Suppressor macrophage treated with lipopolysaccharide for 1 hour (primary cell): ENCODE results near the gene ECHDC1.
"Not testable (repeated sequence)": the region's sequence is repeated elsewhere in the genome, so short reads cannot be mapped to it uniquely, and the experiment has no call there.

ENCODE experiments used
- DNase-seq, 3 donors: peaks; one replicate each; pipeline ENCODE4 v3.0.0-alpha.2; 2020 to 2022

The ECHDC1 gene

DNA sequence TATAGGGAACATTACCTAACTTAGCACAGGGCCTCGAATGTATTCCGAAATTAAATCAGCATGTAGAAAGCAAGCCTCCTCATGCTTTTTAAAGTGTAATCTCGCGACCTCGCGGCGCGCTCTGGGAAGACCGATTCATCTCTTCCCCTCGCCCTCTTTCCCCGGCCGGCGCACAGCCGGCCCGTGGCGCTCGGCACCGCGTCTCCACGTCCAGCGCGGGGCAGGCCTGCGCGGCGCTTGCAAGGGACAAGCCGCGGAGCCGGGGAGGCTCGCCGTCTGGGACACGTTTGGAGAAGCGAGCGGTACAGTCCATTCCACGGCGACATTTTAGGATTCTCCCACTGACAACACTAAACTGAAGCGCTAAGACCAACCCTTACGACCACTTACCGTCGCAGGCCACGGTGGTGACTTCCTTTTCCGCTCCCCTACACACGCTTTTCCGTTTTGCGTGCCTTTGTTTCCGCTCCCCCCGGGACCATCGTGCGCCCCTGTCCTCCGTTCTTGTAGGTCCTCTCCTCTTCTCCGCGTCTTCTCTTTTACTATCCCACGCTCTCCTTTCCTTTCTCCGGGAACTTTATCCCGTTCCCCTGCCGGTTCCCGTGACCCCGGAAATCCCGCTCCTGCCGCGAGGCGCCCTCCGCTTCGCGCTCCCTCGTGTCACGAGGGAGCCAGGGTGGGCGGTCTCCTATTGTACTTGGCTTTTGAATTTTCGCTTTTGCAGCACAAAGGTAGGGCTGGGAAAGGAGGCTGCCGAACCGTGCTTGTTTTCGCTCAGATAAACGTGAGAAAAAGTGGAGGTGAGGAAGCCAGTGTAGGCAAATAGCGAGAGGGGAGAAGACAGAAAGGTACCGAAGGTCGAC lies at the start of gene ECHDC1:
ECHDC1 (minus strand) TSS at position 664 of the 863 bp plus-strand sequence. CDS start 12,581 bp downstream, outside the sequence.
- peak; percentile 68 to 85 (median 73) for DNase-seq

DNA sequence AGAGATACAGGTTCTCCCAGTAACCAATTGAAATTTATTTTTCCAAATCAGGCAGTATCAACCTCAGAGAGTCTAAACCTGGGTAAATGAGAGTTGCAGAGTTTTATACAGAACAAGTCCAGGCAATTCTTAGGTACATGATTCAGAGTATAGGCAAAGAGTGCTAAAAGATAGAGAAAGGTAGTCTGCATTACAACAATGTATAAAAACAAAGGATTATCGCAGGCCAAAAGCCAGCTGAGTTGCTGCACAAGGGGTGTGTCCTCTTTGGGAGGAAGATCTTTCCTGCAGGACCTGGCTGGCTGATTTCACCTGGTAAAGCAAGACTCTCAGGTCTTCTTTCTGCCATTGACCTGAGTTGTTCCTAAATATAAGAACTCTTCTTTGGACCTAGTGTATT lies 48.9 kb upstream of the ECHDC1 start:
- no peak for DNase-seq

- DNase-seq = no peak
Observed at GRCh38 chr6:127391094-127391953, 47.9 kb upstream of the ECHDC1 start.

DNA sequence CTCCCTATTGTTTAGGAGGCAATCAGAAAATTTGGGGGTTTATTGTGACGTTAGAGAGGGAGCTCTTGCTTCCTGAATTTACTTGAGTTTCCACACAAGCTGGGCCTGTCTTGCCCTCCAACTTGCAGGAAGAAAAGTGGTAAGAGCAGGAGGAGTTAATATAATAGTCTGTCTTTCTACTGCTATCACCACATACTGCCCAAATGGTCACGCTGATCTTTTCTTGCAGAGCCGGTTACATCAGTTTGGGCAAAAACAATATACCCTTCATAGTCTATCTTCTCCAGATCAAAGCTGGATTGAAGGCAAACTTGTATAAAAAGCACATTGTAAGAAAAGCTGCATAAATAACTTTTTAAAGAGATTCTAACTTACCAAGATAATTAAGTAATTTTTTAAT lies 46.3 kb upstream of the ECHDC1 start:
- DNase-seq = no peak

DNA sequence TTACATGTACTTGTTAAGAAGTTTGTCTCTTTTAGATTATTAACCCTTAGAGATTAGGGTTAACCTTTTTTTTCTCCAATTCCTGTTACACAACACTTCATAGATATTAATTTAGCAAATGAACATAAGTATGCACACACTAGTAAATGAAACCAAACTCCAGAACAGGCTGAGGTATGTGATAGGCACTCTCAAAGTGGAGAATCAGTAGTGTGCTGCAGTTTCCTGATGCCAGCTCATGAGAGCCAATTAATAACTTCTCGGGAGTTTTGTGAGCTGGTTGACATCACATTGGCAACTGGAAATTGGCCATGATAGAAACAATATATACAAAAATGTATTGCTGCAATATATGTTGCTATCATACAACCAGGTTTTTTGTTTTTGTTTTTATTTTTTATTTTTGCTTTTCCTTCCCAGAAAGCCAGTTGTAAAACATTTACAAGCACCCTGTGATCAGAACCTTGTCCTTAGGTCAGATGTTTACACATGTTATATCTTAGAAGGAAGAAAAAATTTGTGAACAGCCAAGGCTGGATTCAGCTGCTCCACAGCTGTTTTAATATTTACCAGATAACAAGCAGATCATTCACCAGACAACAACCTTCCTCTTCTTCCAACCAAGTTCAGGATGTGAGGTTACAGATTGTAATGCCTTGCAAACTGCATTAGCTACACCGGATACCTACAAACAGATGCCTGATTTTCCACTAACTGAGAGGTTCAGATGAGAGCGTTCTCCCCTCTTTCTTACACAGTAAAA lies 42.4 kb upstream of the ECHDC1 start:
- DNase-seq = no peak

DNA sequence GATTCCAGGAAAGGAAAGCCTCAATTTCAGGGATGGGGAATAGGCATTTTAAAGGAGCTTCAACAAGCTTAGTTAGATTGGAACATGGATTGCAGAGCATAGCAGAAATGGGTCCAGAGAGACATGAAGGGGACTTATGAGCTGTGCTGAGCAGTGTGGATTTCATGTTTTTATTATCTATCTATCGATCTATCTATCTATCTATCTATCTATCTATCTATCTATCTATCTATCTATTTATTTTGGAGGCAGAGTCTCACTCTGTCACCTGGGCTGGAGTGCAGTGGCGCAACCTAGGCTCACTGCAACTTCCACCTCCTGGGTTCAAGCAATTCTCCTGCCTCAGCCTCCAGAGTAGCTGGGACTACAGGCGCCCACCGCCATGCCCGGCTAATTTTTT lies 41.4 kb upstream of the ECHDC1 start:
- DNase-seq = not testable (repeated sequence)

GRCh38 chr6:127383988-127384387 lies 40.6 kb upstream of the ECHDC1 start:
- DNase-seq = no peak

DNA sequence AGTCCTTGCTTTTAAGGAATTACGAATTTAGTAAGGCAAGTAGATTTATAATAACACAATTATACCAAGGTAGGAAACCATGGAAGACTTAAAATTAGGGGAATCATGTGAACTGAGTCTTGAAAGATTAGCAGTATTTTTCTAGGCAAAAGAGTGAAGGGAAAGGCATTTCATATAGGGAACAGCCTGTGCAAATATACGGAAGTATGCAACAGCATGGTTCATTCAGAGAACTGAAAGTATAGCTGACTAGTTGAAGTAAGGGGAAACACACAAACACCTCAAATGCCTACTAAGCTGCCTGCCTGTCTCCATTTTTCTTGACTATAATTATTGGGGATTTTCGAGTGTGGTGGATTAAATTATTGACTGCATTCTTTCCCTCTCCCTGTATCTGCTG lies 39.0 kb upstream of the ECHDC1 start:
- DNase-seq = no peak

DNA sequence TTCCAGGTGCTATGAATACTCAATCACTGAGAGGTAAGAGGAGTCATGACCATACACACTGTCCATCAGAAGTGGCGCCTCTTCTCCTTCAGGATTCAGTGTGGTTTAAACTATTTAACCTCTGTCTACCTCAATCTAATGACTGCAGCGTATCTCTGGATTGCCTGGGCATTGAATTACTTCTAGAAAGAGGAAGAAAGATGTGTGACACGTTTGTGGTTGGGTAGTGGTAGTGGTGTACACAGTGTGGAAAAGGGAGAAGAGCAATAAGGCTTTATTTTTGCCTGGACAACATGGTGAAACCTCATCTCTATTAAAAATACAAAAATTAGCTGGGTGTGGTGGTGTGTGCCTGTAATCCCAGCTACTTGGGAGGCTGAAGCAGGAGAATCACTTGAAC lies 38.0 kb upstream of the ECHDC1 start:
- DNase-seq = peak in 1 of 3 donors; percentile 22

- DNase-seq = no peak
Observed at GRCh38 chr6:127376685-127377084, 33.3 kb upstream of the ECHDC1 start.

DNA sequence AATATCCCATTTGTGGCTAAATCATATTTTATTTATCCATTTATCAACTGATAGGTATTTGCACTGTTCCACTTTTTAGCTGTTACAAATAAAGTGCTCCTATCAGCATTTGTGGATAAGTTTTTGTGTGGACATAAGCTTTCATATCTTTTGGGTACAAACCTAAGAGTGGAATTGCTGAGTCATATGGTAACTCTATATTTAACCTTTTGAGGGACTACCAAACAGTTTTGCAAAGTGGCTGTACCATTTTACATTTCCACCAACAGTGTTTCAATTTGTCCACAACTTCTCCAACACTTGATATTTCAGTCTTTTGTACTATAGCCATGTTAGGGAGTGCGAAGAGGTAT lies 23.6 kb upstream of the ECHDC1 start:
- no peak for DNase-seq

GRCh38 chr6:127366282-127367022 lies 23.0 kb upstream of the ECHDC1 start:
- DNase-seq = peak; percentile 74 to 85 (median 82)

DNA sequence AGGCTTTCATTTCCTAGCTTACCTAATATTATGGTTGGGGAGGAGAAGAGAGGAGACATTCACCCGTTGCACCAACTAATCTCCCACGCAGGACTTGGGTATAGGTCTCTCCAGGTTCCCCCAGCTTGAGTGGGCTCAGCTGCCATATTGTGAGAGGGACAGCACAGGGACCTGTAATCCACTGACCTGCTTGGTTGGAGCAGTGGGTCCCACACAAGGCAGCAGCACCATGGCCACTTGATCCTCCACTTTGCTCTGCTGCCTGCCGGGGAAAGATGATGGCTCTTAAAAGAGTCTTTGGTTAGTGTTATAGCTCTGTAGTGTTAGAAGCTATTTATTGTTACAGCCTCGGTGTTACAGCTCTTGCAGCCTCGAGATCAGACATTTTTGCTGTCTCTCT lies 22.5 kb upstream of the ECHDC1 start:
- DNase-seq = no peak

- DNase-seq = peak; percentile 30 to 62 (median 60)
Observed at GRCh38 chr6:127352524-127352923, 9.1 kb upstream of the ECHDC1 start.

- DNase-seq = no peak
Observed at GRCh38 chr6:127349980-127350379, 6.6 kb upstream of the ECHDC1 start.

GRCh38 chr6:127348028-127348661 lies 4.7 kb upstream of the ECHDC1 start:
- peak in 1 of 3 donors; percentile 12 for DNase-seq

DNA sequence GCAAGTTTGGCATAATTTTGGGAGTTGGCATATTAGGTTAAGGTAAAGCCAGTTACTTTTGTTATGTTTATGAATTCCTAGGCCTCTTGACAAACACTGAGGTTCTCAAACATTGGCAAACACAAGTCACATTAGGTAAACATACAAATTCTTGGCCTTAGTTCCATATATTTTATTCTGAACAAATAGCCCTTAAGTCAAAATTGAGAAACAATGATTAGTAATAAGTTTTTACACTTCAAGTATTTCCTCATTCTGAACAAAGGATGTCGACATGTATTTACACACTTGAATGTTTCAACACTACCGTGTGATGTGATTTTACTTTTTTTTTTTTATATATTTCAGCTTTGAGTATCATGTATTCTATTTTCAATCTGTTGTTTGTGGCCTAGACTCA lies 3.8 kb upstream of the ECHDC1 start:
- DNase-seq = peak; percentile 37 to 87 (median 87)

- DNase-seq = no peak
Observed at GRCh38 chr6:127345521-127345920, 2.1 kb upstream of the ECHDC1 start.

DNA sequence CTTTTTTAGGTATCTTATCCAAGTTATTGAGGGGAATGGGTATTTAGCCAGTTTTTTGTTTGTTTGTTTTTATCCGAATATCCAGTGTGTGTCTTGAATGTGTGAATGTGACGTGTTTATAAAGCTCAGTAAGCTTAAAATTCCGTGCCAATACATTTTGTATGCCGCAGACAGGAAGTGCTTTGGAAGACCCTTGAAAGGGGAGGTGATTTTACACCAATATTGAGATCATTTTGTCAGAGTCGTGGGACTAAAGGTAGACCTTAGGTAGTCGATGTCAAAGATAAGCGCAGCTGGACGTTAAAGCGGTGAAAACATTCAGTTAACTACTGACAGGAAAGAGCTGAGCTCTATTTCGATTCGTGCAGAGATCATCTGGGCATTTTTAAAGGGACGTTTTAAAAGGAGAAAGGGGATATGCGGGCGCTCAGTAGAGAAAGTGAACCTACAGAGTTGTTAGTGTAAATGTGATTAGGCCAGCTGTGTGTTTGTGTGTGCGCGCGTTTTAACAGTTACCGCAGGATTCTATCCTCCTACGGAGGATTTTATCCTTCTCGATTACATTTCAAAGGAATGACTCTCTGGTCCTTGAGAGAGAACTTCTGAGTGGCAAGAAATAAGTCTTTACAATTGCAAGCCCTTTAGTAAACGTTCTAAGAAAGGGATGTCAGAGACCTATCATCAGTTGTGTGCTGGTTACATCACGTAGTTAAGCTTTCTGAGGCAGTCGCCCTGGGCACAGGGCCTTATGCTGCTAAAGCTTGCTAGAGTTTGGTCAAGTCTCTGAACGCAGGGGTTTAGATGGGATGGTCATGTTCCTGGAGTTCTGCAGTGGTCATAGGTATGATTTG lies 625 bp upstream of the ECHDC1 start:
- DNase-seq = peak; percentile 21 to 33 (median 29)

DNA sequence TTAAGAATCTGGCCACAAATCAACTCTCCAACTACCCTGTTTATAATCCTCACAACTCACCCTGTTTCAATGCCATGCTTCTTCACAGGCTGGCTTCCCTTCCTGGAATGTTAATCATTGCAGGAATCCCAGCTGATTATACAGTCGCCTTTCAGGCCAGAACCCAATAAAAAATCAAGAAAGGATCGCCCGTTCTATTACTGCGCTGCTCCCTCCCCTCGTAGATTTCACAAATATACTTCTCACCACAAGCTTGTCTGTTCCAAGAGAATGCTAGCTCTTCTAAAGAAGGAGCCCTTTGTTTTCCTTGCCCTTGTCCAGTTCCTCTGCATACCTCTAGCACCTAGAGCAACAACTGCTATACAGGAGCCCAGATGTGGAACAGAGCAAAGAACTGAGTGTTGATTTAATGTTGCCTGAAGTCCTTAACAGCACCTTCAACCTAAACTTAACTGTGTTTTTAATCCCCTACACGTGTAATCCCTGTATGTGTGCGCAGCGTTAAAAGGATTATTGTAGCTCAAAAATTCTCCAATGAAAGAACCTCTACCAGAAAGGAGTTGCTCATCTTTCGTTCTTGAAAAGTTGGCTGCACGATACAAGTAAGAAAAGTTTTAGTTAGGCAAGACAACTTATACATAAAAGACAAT lies 988 bp downstream of the ECHDC1 start:
- no peak for DNase-seq
